ENCODE data around the gene RALGDS. TPM values are rescaled to one million over a fixed set of nuclear protein-coding genes. Genes with fewer than 3 reads are reported as not detected.

RALGDS gene
- total RNA-seq, 2 donors from 2014 or later = 28.0 to 30.7 TPM

GRCh38 chr9:133050781-133051180, 70.3 kb downstream of the RALGDS start:
- no peaks in the 10 kb centered on the region for H3K4me1 ChIP-seq (ENCODE audit: control insufficient read depth, insufficient read depth, low read length)
- WGBS, 2 experiments (ENCODE audit: insufficient coverage in 1 of 2, insufficient read length in 1 of 2) = 92 to 94% methylated on average over 7 to 10 of the region's 10 CpGs
- Mint-ChIP-seq H3K36me3 (ENCODE audit: low read depth) (peaks cover 74% of the 10 kb centered on the region), H3K27ac (peak overlapping the region; percentile 67), H3K4me1 (no peaks in the 10 kb centered on the region), H3K27me3 (ENCODE audit: insufficient read depth) (no peaks in the 10 kb centered on the region), H3K4me3 (no peak overlapping the region), H3K9me3 (no peaks in the 10 kb centered on the region)
- no peak overlapping the region for H3K9ac ChIP-seq (ENCODE audit: extremely low read depth, low read length, poor library complexity, severe bottlenecking)
- no peaks in the 10 kb centered on the region for H3K9me3 ChIP-seq (ENCODE audit: control insufficient read depth, low read length)
- TF ChIP-seq, protein P1, sequence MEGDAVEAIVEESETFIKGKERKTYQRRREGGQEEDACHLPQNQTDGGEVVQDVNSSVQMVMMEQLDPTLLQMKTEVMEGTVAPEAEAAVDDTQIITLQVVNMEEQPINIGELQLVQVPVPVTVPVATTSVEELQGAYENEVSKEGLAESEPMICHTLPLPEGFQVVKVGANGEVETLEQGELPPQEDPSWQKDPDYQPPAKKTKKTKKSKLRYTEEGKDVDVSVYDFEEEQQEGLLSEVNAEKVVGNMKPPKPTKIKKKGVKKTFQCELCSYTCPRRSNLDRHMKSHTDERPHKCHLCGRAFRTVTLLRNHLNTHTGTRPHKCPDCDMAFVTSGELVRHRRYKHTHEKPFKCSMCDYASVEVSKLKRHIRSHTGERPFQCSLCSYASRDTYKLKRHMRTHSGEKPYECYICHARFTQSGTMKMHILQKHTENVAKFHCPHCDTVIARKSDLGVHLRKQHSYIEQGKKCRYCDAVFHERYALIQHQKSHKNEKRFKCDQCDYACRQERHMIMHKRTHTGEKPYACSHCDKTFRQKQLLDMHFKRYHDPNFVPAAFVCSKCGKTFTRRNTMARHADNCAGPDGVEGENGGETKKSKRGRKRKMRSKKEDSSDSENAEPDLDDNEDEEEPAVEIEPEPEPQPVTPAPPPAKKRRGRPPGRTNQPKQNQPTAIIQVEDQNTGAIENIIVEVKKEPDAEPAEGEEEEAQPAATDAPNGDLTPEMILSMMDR (conservative IDR thresholded peaks at IDR 0.05) = no peak
- H3K27ac ChIP-seq (ENCODE audit: low read depth, low read length) = no peak overlapping the region
- no peak overlapping the region for H3K4me3 ChIP-seq (ENCODE audit: low read length)
- DNase-seq = no peak
- no peaks in the 10 kb centered on the region for H3K27me3 ChIP-seq (ENCODE audit: control insufficient read depth, insufficient read depth, low read length, poor library complexity, severe bottlenecking)
- peaks cover 82% of the 10 kb centered on the region for H3K36me3 ChIP-seq (ENCODE audit: control insufficient read depth, insufficient read depth, low read length)

- WGBS, 2 experiments (ENCODE audit: insufficient coverage in 1 of 2, insufficient read length in 1 of 2) = 95 to 100% methylated on average over 6 of the region's 6 CpGs
- no peak for DNase-seq
- Histone ChIP-seq H3K36me3 (ENCODE audit: control insufficient read depth, insufficient read depth, low read length) (peaks cover 83% of the 10 kb centered on the region), H3K4me1 (ENCODE audit: control insufficient read depth, insufficient read depth, low read length) (no peaks in the 10 kb centered on the region), H3K27me3 (ENCODE audit: control insufficient read depth, insufficient read depth, low read length, poor library complexity, severe bottlenecking) (no peaks in the 10 kb centered on the region), H3K27ac (ENCODE audit: low read depth, low read length) (no peak overlapping the region), H3K9me3 (ENCODE audit: control insufficient read depth, low read length) (no peaks in the 10 kb centered on the region), H3K4me3 (ENCODE audit: low read length) (no peak overlapping the region), H3K9ac (ENCODE audit: extremely low read depth, low read length, poor library complexity, severe bottlenecking) (no peak overlapping the region)
- no peak overlapping the region for H3K27ac Mint-ChIP-seq
- H3K9me3 Mint-ChIP-seq = no peaks in the 10 kb centered on the region
- TF ChIP-seq, protein P1 (conservative IDR thresholded peaks at IDR 0.05) = no peak
- H3K4me3 Mint-ChIP-seq = no peak overlapping the region
- H3K36me3 Mint-ChIP-seq (ENCODE audit: low read depth) = peaks cover 72% of the 10 kb centered on the region
- H3K4me1 Mint-ChIP-seq = no peaks in the 10 kb centered on the region
- H3K27me3 Mint-ChIP-seq (ENCODE audit: insufficient read depth) = no peaks in the 10 kb centered on the region
Observed at GRCh38 chr9:133050142-133050541, 70.9 kb downstream of the RALGDS start.

DNA sequence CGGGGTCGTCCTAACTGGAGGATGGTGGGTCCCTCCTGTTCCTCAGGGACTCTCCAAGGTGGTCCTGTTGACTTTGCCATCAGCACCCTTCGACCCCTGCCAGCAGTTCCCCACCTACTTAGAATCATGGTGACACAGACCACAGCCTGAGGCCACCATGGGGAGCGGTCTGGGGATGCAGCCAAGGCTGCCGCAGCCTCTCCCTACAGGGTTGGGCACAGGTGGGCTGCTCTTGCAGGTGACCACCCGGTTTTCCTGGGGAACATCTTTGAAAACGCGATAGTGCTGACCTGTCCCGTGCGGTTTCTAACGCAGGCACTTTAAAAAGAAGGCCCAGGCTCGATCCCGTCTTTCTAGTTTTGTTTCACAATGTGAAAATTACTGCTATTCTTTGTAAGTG, 72.0 kb downstream of the RALGDS start:
- H3K4me3 Mint-ChIP-seq = no peak overlapping the region
- Histone ChIP-seq H3K9me3 (ENCODE audit: control insufficient read depth, low read length) (no peaks in the 10 kb centered on the region), H3K27me3 (ENCODE audit: control insufficient read depth, insufficient read depth, low read length, poor library complexity, severe bottlenecking) (no peaks in the 10 kb centered on the region), H3K4me1 (ENCODE audit: control insufficient read depth, insufficient read depth, low read length) (no peaks in the 10 kb centered on the region), H3K4me3 (ENCODE audit: low read length) (no peak overlapping the region), H3K27ac (ENCODE audit: low read depth, low read length) (no peak overlapping the region), H3K9ac (ENCODE audit: extremely low read depth, low read length, poor library complexity, severe bottlenecking) (no peak overlapping the region), H3K36me3 (ENCODE audit: control insufficient read depth, insufficient read depth, low read length) (peaks cover 83% of the 10 kb centered on the region)
- H3K27ac Mint-ChIP-seq = no peak overlapping the region
- no peak for DNase-seq
- H3K27me3 Mint-ChIP-seq (ENCODE audit: insufficient read depth) = no peaks in the 10 kb centered on the region
- peaks cover 75% of the 10 kb centered on the region for H3K36me3 Mint-ChIP-seq (ENCODE audit: low read depth)
- H3K9me3 Mint-ChIP-seq = no peaks in the 10 kb centered on the region
- H3K4me1 Mint-ChIP-seq = no peaks in the 10 kb centered on the region
- 94 to 95% methylated on average over 12 to 13 of the region's 13 CpGs for WGBS, 2 experiments (ENCODE audit: insufficient coverage in 1 of 2, insufficient read length in 1 of 2)
- TF ChIP-seq, protein P1 (conservative IDR thresholded peaks at IDR 0.05) = no peak
